GM23338 (cell line): ENCODE results near the gene SRPK2. TPM values are rescaled to one million over a fixed set of nuclear protein-coding genes. Genes with fewer than 3 reads are reported as not detected.

Experiments
- ATAC-seq: fragments of 200-7000 bp; cut with Tn5 transposase; 3 replicates; pipeline ENCODE4 v1.9.1; 2020
- DNase-seq: peaks from one replicate; pipeline ENCODE4 v3.0.0-alpha.2; 2015; ENCODE audit warnings: low spot score
- H2AFZ ChIP-seq: fragments of 200-600 bp; sonication (generic); 2 replicates; pipeline ENCODE4 v1.8.0; 2016; ENCODE audit warnings: antibody characterized with exemption, mild to moderate bottlenecking, moderate library complexity
- H3F3A ChIP-seq: fragments of 200-600 bp; sonication (generic); replicated peaks from 2 replicates; pipeline ENCODE4 v1.8.0; 2017; ENCODE audit warnings: antibody characterized with exemption, mixed run types, low read depth
- H3K27ac ChIP-seq: fragments of 200-600 bp; sonication (generic); 2 replicates; pipeline ENCODE4 v1.6.1; 2016; ENCODE audit warnings: low read depth
- H3K27me3 ChIP-seq: fragments of 200-600 bp; sonication (generic); 2 replicates; pipeline ENCODE4 v1.8.0; 2016; ENCODE audit warnings: mild to moderate bottlenecking, mixed run types, moderate library complexity; ENCODE audit not compliant: insufficient read depth
- H3K36me3 ChIP-seq: fragments of 200-600 bp; sonication (generic); 2 replicates; pipeline ENCODE4 v1.8.0; 2016; ENCODE audit warnings: mild to moderate bottlenecking; ENCODE audit not compliant: insufficient read depth
- H3K4me1 ChIP-seq: fragments of 200-600 bp; sonication (generic); 2 replicates; pipeline ENCODE4 v1.8.0; 2016; ENCODE audit warnings: mild to moderate bottlenecking, moderate library complexity; ENCODE audit not compliant: insufficient read depth
- H3K4me2 ChIP-seq: fragments of 200-600 bp; sonication (generic); 2 replicates; pipeline ENCODE4 v1.7.1; 2017; ENCODE audit warnings: mixed run types
- H3K4me3 ChIP-seq: fragments of 200-600 bp; sonication (generic); 2 replicates; pipeline ENCODE4 v1.6.1; 2016; ENCODE audit warnings: mixed run types
- H3K79me2 ChIP-seq: fragments of 200-600 bp; sonication (generic); replicated peaks from 2 replicates; pipeline ENCODE4 v1.8.0; 2017; ENCODE audit warnings: mild to moderate bottlenecking; ENCODE audit not compliant: insufficient read depth
- H3K9me2 ChIP-seq: fragments of 200-600 bp; sonication (generic); 2 replicates; pipeline ENCODE4 v1.8.0; 2017; ENCODE audit not compliant: insufficient read depth
- H4K20me1 ChIP-seq: fragments of 200-600 bp; sonication (generic); replicated peaks from 2 replicates; pipeline ENCODE4 v1.8.0; 2017; ENCODE audit warnings: mild to moderate bottlenecking; ENCODE audit not compliant: insufficient read depth
- H3K27ac Mint-ChIP-seq: 2 replicates; pipeline ENCODE4 v1.8.0; 2020; ENCODE audit warnings: inconsistent platforms, mild to moderate bottlenecking, moderate library complexity, mixed read lengths
- H3K27me3 Mint-ChIP-seq: 3 replicates; pipeline ENCODE4 v1.8.0; 2022; ENCODE audit warnings: low read depth, mild to moderate bottlenecking, moderate library complexity, mixed read lengths, inconsistent platforms; ENCODE audit not compliant: insufficient read depth, poor library complexity
- H3K36me3 Mint-ChIP-seq: 3 replicates; pipeline ENCODE4 v1.8.0; 2021; ENCODE audit warnings: low read depth, mild to moderate bottlenecking, inconsistent platforms, moderate library complexity, mixed read lengths
- H3K4me1 Mint-ChIP-seq: 3 replicates; pipeline ENCODE4 v1.8.0; 2020; ENCODE audit warnings: mild to moderate bottlenecking, inconsistent platforms, mixed read lengths
- H3K4me3 Mint-ChIP-seq: 3 replicates; pipeline ENCODE4 v1.8.0; 2021; ENCODE audit warnings: moderate library complexity, mild to moderate bottlenecking, inconsistent platforms, mixed read lengths
- H3K9me3 Mint-ChIP-seq: 3 replicates; pipeline ENCODE4 v1.8.0; 2020; ENCODE audit warnings: moderate library complexity, mild to moderate bottlenecking, inconsistent platforms, mixed read lengths
- CREB1 ChIP-seq: fragments of 250-450 bp; sonication (Bioruptor Pico); IDR thresholded peaks from 2 replicates; pipeline ENCODE4 v1.5.0; 2020; ENCODE audit warnings: low read depth, mild to moderate bottlenecking, moderate library complexity
- EZH2 ChIP-seq: fragments of 200-600 bp; sonication (generic); IDR thresholded peaks from one replicate; pipeline ENCODE4 v1.8.0; 2017; ENCODE audit warnings: antibody characterized with exemption, mild to moderate bottlenecking, low read depth; ENCODE audit not compliant: unreplicated experiment
- EZH2phosphoT487 ChIP-seq: fragments of 200-600 bp; sonication (generic); IDR thresholded peaks from one replicate; pipeline ENCODE4 v1.8.1; 2018; ENCODE audit warnings: antibody characterized with exemption; ENCODE audit not compliant: unreplicated experiment
- REST ChIP-seq: IDR thresholded peaks from one replicate; pipeline ENCODE4 v1.6.1; 2018; ENCODE audit warnings: antibody characterized with exemption; ENCODE audit not compliant: unreplicated experiment
- ZNF114 ChIP-seq: fragments of 250-450 bp; sonication (Bioruptor Pico); IDR thresholded peaks from 2 replicates; pipeline ENCODE4 v1.5.0; 2020; ENCODE audit warnings: mild to moderate bottlenecking, moderate library complexity
- polyA plus RNA-seq: library from polyadenylated mRNA; unstranded; fragments of >200 nt; fragmentation: Nextera tagmentation; extraction: Ambion mirVana; gene quantifications from 2 replicates; pipeline ENCODE4 v1.2.1, GENCODE V29; 2016
- total RNA-seq: library from RNA; depleted of rRNA; stranded (reverse); fragments of >200 nt; shearing (Covaris generic); gene quantifications from 2 replicates; pipeline ENCODE4 v1.2.3, GENCODE V29; 2014
- TF ChIP-seq, protein P1 (sequence below): fragments of 250-450 bp; sonication (Bioruptor Pico); IDR thresholded peaks from 2 replicates; pipeline ENCODE4 v1.5.0; 2020; ENCODE audit warnings: mild to moderate bottlenecking, moderate library complexity

SRPK2 gene
- total and polyA plus RNA-seq, 2 experiments from 2014 or later, result 66.3 to 91.5 TPM

GRCh38 chr7:105139381-105139780, 249.3 kb downstream of the SRPK2 start (continued):
- TF ChIP-seq, protein P1, sequence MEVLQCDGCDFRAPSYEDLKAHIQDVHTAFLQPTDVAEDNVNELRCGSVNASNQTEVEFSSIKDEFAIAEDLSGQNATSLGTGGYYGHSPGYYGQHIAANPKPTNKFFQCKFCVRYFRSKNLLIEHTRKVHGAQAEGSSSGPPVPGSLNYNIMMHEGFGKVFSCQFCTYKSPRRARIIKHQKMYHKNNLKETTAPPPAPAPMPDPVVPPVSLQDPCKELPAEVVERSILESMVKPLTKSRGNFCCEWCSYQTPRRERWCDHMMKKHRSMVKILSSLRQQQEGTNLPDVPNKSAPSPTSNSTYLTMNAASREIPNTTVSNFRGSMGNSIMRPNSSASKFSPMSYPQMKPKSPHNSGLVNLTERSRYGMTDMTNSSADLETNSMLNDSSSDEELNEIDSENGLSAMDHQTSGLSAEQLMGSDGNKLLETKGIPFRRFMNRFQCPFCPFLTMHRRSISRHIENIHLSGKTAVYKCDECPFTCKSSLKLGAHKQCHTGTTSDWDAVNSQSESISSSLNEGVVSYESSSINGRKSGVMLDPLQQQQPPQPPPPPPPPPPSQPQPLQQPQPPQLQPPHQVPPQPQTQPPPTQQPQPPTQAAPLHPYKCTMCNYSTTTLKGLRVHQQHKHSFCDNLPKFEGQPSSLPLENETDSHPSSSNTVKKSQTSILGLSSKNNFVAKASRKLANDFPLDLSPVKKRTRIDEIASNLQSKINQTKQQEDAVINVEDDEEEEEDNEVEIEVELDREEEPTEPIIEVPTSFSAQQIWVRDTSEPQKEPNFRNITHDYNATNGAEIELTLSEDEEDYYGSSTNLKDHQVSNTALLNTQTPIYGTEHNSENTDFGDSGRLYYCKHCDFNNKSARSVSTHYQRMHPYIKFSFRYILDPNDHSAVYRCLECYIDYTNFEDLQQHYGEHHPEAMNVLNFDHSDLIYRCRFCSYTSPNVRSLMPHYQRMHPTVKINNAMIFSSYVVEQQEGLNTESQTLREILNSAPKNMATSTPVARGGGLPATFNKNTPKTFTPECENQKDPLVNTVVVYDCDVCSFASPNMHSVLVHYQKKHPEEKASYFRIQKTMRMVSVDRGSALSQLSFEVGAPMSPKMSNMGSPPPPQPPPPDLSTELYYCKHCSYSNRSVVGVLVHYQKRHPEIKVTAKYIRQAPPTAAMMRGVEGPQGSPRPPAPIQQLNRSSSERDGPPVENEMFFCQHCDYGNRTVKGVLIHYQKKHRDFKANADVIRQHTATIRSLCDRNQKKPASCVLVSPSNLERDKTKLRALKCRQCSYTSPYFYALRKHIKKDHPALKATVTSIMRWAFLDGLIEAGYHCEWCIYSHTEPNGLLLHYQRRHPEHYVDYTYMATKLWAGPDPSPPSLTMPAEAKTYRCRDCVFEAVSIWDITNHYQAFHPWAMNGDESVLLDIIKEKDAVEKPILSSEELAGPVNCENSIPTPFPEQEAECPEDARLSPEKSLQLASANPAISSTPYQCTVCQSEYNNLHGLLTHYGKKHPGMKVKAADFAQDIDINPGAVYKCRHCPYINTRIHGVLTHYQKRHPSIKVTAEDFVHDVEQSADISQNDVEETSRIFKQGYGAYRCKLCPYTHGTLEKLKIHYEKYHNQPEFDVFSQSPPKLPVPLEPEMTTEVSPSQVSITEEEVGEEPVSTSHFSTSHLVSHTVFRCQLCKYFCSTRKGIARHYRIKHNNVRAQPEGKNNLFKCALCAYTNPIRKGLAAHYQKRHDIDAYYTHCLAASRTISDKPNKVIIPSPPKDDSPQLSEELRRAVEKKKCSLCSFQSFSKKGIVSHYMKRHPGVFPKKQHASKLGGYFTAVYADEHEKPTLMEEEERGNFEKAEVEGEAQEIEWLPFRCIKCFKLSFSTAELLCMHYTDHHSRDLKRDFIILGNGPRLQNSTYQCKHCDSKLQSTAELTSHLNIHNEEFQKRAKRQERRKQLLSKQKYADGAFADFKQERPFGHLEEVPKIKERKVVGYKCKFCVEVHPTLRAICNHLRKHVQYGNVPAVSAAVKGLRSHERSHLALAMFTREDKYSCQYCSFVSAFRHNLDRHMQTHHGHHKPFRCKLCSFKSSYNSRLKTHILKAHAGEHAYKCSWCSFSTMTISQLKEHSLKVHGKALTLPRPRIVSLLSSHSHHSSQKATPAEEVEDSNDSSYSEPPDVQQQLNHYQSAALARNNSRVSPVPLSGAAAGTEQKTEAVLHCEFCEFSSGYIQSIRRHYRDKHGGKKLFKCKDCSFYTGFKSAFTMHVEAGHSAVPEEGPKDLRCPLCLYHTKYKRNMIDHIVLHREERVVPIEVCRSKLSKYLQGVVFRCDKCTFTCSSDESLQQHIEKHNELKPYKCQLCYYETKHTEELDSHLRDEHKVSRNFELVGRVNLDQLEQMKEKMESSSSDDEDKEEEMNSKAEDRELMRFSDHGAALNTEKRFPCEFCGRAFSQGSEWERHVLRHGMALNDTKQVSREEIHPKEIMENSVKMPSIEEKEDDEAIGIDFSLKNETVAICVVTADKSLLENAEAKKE (CRISPR knock-in tag), result no peak
- no peak for TF ChIP-seq EZH2

DNA sequence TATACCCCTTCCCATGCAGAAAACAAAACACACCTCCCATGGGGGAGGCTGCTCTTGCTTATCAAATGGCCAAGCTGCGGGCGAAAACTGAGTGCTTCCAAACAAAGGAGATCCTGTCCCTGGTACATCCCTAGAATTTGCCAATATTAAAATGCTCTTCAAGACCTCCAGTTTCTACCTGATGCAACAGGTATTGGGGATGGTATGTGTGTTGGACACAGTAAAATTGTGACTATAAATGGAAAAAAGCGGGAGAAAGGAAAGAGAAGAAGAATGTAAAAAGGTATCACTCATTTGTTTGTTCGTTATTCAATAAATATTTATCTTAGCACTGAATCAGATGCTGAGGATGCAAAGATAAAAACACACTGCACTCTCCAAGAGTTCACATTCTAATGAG, 250.8 kb downstream of the SRPK2 start:
- no peak overlapping the region for H3K4me3 ChIP-seq
- peaks cover 8% of the 10 kb centered on the region for H4K20me1 ChIP-seq
- no peaks in the 10 kb centered on the region for H3K27me3 ChIP-seq
- H3K4me2 ChIP-seq, result no peak overlapping the region
- Mint-ChIP-seq H3K36me3 (peaks cover 13% of the 10 kb centered on the region; the same call in 2 of the 3 replicates), H3K27ac (no peak overlapping the region), H3K27me3 (no peaks in the 10 kb centered on the region), H3K4me1 (peaks cover 2% of the 10 kb centered on the region; the same call in 1 of the 3 replicates), H3K4me3 (no peak overlapping the region), H3K9me3 (no peaks in the 10 kb centered on the region)
- H3K9me2 ChIP-seq, result no peaks in the 10 kb centered on the region
- no peaks in the 10 kb centered on the region for H3F3A ChIP-seq
- no peak for TF ChIP-seq CREB1 (CRISPR knock-in tag)
- no peak for TF ChIP-seq REST
- no peak for TF ChIP-seq ZNF114
- no peak for TF ChIP-seq EZH2phosphoT487
- peaks cover 22% of the 10 kb centered on the region for H3K79me2 ChIP-seq
- no peak overlapping the region for H3K27ac ChIP-seq
- no peaks in the 10 kb centered on the region for H3K4me1 ChIP-seq
- DNase-seq, result no peak
- H2AFZ ChIP-seq, result no peak overlapping the region
- H3K36me3 ChIP-seq, result 0 out of 2 replicates have a peak, but pooled peaks cover 10% of the 10 kb centered on the region
- no peak for ATAC-seq
